PC-3 (cell line): ENCODE results near the gene AK1.

ENCODE experiments used
- CTCF ChIP-seq: fragments of 300-600 bp; sonication (generic); conservative IDR thresholded peaks from 2 replicates; pipeline ENCODE4 v1.5.1; 2017; ENCODE audit warnings: antibody characterized with exemption, low read depth, mild to moderate bottlenecking, low read length
- EZH2 ChIP-seq: fragments of 300-600 bp; sonication (generic); IDR thresholded peaks from one replicate; pipeline ENCODE4 v1.6.1; 2017; ENCODE audit warnings: antibody characterized with exemption, mild to moderate bottlenecking, low read length; ENCODE audit not compliant: unreplicated experiment

- no peak for TF ChIP-seq EZH2
- TF ChIP-seq CTCF = no peak
Observed at GRCh38 chr9:127860779-127861178, 16.7 kb downstream of the AK1 start.
